ENCODE measurements around the gene DXO.
"Not testable (repeated sequence)": the region's sequence is repeated elsewhere in the genome, so short reads cannot be mapped to it uniquely, and the experiment has no call there.

DXO gene

DNA sequence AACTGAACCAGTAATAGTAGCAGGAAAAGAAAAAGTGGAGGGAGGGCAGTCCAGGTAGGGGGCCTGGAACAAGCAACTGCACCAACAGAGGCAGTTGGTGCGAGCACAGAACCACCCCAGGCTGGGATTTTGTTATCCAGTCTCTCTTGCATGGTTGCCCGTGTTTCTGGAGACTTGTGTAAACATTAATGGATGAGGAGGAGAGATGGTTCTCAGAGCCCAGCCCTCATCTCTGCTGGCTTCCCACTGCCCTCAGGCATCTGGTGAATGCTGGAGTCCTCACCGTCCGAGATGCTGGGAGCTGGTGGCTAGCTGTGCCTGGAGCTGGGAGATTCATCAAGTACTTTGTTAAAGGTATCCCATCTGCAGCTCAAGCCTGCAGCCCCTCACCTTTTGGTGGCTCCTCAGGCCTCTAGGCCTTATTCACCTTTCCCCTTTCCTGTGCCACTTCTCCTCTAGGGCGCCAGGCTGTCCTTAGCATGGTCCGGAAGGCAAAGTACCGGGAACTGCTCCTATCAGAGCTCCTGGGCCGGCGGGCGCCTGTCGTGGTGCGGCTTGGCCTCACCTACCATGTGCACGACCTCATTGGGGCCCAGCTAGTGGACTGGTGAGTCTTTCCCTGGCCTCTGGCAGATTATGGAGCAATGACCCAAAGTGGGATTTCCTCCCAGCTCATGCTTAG, 8.4 kb upstream of the DXO start:
- not testable (repeated sequence) for H3K4me3 ChIP-seq (ENCODE audit: low read length)

GRCh38 chr6:31979238-31979898, 7.4 kb upstream of the DXO start:
- no peak for TF ChIP-seq ZNF274 (IDR thresholded peaks at IDR 0.05; ENCODE audit: low read depth, low read length)
- H3K4me3 ChIP-seq (ENCODE audit: low read length): no peak overlapping the region

DNA sequence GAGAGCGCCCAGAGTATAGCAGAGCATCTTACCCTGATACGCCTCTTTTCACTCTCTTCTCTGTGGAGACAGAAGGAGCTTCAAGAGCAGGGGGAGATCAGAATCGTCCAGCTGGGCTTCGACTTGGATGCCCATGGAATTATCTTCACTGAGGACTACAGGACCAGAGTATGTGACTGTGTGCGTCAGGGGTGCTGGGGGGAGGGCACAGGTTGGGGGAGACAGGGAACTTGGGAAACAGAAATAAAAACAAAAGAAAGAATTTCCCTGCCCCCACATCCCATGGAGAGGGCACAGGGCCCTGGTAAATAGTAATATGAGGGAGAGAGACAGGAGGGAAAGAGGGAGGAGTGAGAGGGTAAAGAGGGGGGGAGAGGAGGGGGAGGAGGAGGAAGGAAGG, 6.9 kb upstream of the DXO start:
- H3K4me3 ChIP-seq (ENCODE audit: low read length): no peak overlapping the region
- TF ChIP-seq ZNF274 (IDR thresholded peaks at IDR 0.05; ENCODE audit: low read depth, low read length): no peak

DNA sequence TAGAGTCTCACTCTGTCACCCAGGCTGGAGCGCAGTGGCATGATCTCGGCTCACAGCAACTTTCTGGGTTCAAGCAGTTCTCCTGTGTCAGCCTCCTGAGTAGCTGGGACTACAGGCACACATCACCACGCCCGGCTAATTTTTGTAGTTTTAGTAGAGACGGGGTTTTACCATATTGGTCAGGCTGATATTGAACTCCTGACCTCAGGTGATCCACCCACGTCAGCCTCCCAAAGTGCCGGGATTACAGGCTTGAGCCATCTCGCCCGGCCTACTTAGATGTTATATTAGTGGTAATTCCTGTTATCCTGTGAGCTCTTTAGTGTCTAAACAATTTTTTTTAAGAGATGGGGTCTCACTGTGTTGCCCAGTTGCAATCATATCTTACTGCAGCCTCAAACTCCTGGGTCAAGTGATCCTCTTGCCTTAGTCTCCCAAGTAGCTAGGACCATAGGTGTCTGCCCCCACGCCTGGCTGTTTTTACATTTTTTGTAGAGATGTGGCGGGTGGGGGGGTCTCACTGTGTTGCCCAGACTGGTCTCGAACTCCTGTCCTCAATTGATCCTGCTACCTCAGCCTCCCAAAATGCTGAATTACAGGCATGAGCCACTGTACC, 6.0 kb upstream of the DXO start:
- TF ChIP-seq ZNF274 (IDR thresholded peaks at IDR 0.05; ENCODE audit: low read depth, low read length): no peak
- no peak overlapping the region for H3K4me3 ChIP-seq (ENCODE audit: low read length)

- H3K4me3 ChIP-seq (ENCODE audit: low read length): not testable (repeated sequence)
Measured at GRCh38 chr6:31976065-31976464, 4.1 kb upstream of the DXO start.

DNA sequence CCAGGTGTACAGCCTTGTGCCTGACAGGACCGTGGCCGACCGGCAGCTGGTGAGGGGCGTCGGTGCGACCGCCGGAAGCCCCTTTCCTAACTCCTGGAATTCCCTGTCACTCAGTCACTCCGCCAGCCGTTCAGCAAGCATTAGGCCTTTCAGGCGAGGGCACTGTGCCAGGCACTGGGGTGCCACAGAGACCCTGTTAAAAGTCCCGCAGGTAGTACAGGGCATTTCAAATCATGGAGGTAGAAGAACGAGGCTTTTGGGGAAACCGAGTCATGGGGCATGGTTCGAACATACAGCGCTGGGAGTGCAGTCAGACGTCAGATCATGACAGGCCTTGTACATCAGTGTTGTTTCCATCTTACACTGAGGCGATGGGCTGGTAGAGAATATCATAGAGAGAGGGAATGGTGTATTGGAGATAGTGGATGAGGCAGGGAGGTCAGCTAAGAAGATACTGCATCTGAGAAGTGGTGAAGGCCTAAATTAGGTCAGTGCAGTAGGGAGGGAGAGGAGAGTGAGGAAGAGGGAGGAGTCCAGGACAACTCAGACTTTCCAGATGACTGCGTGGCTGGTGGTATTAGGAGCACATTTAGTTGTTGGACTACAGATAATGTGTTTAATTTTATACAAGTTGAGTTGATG, 892 bp upstream of the DXO start:
- TF ChIP-seq ZNF274 (IDR thresholded peaks at IDR 0.05; ENCODE audit: low read depth, low read length): no peak

DNA sequence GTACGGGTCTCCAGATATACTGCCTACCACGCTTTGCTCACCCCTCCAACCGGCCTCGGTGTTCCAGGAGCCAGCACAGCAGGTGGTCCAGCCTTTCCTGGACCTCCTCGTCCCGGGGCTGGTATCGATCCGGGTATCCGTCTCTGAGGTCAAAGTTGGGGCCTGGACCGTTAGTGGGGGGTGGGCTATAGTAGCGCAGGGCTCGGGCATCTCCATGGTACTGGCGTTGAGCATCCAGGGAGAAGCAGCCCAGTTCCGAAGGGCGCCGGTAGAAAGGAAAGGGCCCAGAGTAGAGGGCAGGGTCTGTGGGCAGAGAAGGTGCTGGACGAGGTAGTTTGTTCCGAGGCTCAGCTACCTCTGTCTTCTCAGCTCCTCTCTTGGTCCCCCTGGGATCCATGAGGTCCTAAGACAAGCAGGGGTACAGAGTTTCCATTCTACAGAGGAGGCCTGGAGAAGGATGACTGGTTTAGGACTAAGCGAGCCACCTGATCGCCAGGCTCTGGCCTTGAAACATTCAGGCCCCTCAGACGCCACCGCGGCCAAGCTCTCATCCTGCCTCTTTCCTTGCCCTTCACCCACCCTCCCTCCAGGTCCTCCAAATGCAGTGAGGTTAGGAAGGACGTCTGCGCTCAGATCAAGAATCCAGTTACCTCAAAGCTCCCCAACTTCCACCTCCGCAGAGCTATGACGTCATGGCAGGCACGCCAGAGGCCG, 502 bp downstream of the DXO start:
- peak overlapping the region; percentile 83 for H3K4me3 ChIP-seq (ENCODE audit: low read length)
- TF ChIP-seq ZNF274 (IDR thresholded peaks at IDR 0.05; ENCODE audit: low read depth, low read length): no peak

More for the DNA sequence above, 892 bp upstream of the DXO start:
- peak overlapping the region; percentile 83 for H3K4me3 ChIP-seq (ENCODE audit: low read length)

DNA sequence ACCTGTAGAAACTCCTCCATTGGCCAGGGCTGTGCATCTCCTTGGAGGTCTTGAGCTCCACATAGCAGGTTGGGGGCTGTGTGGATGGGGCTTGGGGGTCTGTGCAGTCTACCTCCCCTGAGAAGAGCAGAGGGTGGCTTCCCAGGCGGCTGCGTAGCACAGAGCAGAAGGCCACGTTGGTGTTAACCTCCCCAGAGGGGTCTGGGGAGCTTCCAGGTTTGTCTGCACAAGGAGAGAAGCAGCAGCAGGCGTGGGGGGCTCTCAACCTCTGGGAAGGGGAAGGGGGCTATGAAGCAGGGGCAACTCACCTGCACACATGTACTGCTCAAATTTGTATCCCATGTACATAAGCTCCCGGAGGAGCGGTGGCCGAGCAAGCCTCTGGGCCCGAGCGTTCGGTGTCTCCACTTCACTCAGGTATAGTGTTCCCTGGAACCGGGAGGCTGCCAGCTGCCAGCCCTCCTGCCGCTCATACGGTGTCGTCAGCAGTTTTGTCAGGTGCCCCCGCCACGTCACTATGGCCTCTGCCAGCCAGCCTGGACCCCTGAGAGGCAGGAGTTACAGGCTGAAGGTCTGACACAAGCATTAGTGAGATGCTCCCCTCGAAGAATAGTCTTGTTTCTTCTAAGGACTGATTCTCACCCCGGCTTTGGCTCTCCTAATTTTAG, 1.2 kb downstream of the DXO start:
- no peak for TF ChIP-seq ZNF274 (IDR thresholded peaks at IDR 0.05; ENCODE audit: low read depth, low read length)
- peak overlapping the region; percentile 83 for H3K4me3 ChIP-seq (ENCODE audit: low read length)

GRCh38 chr6:31969712-31970603, 2.0 kb downstream of the DXO start:
- no peak overlapping the region; the same call in 1 of the 2 replicates for H3K4me3 ChIP-seq (ENCODE audit: low read length)
- no peak for TF ChIP-seq ZNF274 (IDR thresholded peaks at IDR 0.05; ENCODE audit: low read depth, low read length)

DNA sequence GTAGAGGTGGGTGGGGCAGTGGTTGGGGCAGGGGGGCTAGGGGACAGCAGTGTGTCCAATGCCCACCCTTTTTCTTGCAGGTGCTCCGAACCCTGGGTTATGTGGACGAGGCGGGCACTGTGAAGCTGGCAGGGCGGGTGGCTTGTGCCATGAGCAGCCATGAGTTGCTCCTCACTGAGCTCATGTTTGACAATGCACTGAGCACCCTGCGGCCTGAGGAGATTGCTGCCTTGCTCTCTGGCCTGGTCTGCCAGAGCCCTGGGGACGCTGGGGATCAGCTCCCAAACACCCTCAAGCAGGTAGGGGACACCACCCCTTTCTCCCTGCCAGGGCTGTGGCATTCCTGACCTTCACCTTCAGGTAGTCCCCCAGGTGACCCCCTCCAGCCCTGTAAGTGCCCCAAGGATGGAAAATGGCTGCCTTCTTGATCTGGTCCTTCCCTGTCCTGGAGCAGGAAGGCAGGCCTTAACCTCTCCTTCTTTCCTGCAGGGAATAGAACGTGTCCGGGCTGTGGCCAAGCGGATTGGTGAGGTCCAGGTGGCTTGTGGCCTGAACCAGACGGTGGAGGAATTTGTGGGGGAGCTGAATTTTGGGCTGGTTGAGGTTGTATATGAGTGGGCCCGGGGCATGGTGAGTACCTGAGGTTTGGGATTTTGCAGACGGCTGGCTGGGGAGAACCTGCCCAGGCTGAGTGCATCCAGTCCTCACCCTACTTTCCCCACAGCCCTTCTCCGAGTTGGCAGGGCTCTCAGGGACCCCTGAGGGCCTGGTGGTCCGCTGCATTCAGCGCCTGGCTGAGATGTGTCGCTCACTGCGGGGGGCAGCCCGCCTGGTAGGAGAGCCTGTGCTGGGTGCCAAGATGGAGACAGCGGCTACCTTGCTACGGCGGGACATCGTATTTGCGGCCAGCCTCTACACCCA, 2.9 kb downstream of the DXO start:
- H3K4me3 ChIP-seq (ENCODE audit: low read length): no peak overlapping the region
- TF ChIP-seq ZNF274 (IDR thresholded peaks at IDR 0.05; ENCODE audit: low read depth, low read length): no peak

DNA sequence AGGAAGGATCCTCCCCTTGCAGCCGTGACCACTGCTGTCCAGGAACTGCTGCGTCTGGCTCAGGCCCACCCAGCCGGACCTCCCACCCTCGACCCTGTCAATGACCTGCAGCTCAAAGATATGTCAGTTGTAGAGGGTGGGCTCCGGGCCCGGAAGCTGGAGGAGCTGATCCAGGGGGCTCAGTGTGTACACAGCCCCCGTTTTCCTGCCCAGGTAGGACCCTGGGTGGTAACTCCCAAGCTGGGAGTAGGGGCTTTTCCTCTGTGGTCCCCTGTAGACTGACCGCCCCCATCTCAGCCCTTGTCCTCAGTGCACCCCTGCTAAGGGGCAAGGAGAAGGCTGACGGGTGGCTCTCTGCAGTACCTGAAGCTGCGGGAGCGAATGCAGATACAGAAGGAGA, 3.6 kb downstream of the DXO start:
- no peak overlapping the region for H3K4me3 ChIP-seq (ENCODE audit: low read length)
- no peak for TF ChIP-seq ZNF274 (IDR thresholded peaks at IDR 0.05; ENCODE audit: low read depth, low read length)

GRCh38 chr6:31967926-31968320, 4.0 kb downstream of the DXO start:
- no peak for TF ChIP-seq ZNF274 (IDR thresholded peaks at IDR 0.05; ENCODE audit: low read depth, low read length)
- H3K4me3 ChIP-seq (ENCODE audit: low read length): no peak overlapping the region

Measured in GM08714 (cell line).